Mononuclear cell (primary cell): ENCODE results near the gene APBB3. TPM values are rescaled to one million over a fixed set of nuclear protein-coding genes. Genes with fewer than 3 reads are reported as not detected.
"Not testable (repeated sequence)": the region's sequence is repeated elsewhere in the genome, so short reads cannot be mapped to it uniquely, and the experiment has no call there.

Experiments used
- H3K27me3 ChIP-seq: 2 replicates; pipeline ENCODE4 v1.6.0; 2011; ENCODE audit warnings: low read length, control low read depth; ENCODE audit not compliant: insufficient read depth
- H3K4me1 ChIP-seq: 2 replicates; pipeline ENCODE4 v1.5.1; 2011; ENCODE audit warnings: mild to moderate bottlenecking, low read length, control low read depth; ENCODE audit not compliant: insufficient read depth
- H3K4me3 ChIP-seq: 2 replicates; pipeline ENCODE4 v1.5.1; 2011; ENCODE audit warnings: mild to moderate bottlenecking, low read length, moderate library complexity
- H3K9me3 ChIP-seq: 2 replicates; pipeline ENCODE4 v1.5.1; 2011; ENCODE audit warnings: low read depth, mild to moderate bottlenecking, control low read depth, low read length
- total RNA-seq: library from RNA; depleted of rRNA; stranded (reverse); fragments of >200 nt; gene quantifications from one replicate; pipeline ENCODE4 v1.2.3, GENCODE V29; 2012

The APBB3 gene, protein sequence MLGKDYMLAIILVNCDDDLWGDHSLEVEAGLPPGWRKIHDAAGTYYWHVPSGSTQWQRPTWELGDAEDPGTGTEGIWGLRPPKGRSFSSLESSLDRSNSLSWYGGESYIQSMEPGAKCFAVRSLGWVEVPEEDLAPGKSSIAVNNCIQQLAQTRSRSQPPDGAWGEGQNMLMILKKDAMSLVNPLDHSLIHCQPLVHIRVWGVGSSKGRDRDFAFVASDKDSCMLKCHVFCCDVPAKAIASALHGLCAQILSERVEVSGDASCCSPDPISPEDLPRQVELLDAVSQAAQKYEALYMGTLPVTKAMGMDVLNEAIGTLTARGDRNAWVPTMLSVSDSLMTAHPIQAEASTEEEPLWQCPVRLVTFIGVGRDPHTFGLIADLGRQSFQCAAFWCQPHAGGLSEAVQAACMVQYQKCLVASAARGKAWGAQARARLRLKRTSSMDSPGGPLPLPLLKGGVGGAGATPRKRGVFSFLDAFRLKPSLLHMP
- total RNA-seq, result 24.2 TPM

DNA sequence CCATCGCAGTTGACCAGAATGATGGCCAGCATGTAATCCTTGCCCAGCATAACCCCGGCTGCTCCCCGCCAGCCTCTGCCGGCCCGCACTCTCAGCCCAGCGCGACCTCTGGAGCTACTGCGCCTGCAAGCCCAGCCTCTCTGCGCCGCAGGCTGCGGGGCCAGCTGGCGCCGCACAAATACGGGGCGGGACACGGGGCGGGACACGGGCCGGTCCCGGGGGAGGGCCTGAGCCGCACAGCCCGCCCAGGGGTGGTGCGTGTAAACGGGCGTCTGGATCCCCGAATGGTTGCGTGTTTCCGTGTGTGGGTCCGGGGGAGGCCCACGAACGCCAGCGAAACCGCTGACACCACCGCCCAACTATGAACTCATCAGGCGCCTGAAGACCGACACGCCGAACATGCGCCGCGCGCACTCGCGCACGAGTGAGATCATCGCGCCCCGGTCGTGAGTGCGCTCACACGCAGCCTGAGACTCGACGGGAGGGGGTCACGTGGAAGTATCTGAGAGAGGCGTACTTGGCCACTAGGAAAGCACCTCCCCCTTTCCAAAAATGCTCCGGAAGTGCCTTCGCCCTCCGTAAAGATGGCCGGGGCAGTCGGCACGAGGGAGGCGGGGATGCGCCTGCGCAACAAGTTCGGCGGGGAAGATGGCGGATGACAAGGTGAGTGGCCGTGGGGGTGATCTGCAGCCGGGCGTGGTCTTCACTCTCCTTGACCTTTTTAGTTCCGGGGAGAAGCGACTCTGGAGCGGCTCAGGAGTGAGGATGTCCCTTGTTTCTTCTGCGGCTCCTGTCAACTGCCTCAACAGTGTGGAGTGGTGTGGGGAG lies at the start of gene APBB3, which contains the start of gene SLC35A4:
Gene APBB3, minus strand, starts transcription at position 403 of the 828 bp plus-strand sequence. Its CDS starts 353 bp downstream, at position 50.
Gene SLC35A4, plus strand, starts transcription at position 633 of the 828 bp plus-strand sequence. CDS start 2,342 bp downstream, outside the sequence.
- peaks cover 47% of the 10 kb centered on the region for H3K4me1 ChIP-seq
- no peaks in the 10 kb centered on the region for H3K9me3 ChIP-seq
- H3K4me3 ChIP-seq, result peak within 1 kb of the TSS; percentile 77
- no peaks in the 10 kb centered on the region for H3K27me3 ChIP-seq

DNA sequence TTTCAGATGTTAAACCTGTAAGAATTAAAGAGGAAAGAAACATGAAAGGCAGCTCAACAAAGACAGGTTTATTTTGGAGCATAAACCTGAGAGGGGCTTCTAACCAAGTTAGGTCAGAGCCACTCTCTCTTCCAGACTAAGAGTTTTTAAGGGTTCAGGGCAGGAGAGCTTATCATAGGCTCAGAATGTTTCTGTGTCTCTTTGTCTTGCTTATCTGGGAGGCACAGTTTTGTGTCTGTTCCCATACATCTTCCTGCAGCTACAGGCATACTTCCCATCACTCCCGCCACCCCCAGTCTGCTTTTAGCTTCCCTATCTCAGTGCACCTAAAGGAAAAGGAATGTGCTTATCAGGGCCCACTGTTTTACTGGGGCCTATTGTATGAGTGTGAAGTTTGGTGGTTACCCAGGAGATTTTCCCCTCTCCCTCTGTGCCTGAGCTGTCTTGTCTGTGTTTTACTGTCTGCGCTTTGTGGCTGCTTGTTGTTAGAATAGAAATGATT lies 46.7 kb upstream of the APBB3 start:
- no peaks in the 10 kb centered on the region for H3K9me3 ChIP-seq
- H3K4me3 ChIP-seq, result no peak overlapping the region

DNA sequence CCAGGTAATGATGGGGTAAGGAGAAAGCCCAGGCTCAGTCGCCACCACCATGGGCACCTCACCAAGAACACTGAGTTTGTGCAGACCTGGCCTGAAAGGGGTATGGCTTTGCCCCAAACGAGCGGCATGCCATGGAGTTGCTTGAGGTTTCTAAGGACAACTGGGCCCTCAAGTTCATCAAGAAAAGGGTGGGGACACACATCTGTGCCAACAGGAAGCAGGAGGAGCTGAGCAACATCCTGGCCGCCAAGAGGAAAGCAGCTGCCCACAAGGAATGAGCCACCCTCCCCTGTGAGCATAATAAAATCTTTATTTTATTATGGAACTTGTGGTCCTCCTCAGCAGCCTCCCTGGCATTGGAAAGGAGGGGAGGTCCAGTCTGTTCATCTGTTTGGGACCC lies 44.7 kb upstream of the APBB3 start:
- no peaks in the 10 kb centered on the region for H3K9me3 ChIP-seq
- H3K27me3 ChIP-seq, result no peaks in the 10 kb centered on the region
- no peak overlapping the region for H3K4me3 ChIP-seq
- peaks cover 86% of the 10 kb centered on the region for H3K4me1 ChIP-seq

More for the DNA sequence above, 46.7 kb upstream of the APBB3 start:
- H3K4me1 ChIP-seq, result peaks cover 86% of the 10 kb centered on the region
- H3K27me3 ChIP-seq, result no peaks in the 10 kb centered on the region

DNA sequence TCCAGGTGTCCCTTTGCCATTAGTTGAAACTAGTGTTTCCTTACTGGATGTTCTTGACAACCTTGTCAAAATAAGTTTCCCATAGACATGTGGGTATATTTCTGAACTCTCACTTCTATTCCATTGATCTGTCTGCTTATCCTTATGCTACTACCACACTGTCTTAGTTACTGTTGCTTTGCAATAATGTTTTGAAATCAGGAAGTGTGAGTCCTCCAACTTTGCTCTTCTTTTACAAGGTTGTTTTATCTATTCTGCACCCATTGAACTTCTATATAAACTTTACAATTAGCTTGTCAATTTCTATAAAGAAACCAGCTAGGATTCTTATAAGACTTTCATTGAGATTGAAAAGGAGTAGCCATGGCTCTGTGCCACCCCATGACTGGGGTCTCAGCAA lies 44.3 kb upstream of the APBB3 start:
- H3K9me3 ChIP-seq, result no peaks in the 10 kb centered on the region
- no peak overlapping the region for H3K4me3 ChIP-seq
- no peaks in the 10 kb centered on the region for H3K27me3 ChIP-seq
- peaks cover 86% of the 10 kb centered on the region for H3K4me1 ChIP-seq

DNA sequence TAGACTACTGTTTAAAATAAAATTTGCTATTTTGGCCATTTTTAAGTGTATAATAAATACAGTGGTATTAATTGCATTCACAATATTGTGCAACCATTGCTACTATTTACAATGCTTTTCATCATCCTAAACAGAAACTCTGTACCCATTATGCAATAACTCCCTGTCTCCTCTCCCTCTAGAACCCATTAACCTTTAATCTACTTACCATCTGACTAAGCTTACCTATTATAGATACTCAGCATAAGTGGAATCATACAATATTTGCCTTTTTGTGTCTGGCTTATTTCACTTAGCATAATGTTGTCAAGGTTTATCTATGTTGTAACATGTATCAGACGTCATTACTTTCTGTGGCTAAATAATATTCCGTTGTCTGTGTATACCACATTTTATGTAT lies 42.6 kb upstream of the APBB3 start:
- Histone ChIP-seq H3K27me3 (no peaks in the 10 kb centered on the region), H3K4me1 (peaks cover 85% of the 10 kb centered on the region), H3K9me3 (no peaks in the 10 kb centered on the region), H3K4me3 (no peak overlapping the region)

DNA sequence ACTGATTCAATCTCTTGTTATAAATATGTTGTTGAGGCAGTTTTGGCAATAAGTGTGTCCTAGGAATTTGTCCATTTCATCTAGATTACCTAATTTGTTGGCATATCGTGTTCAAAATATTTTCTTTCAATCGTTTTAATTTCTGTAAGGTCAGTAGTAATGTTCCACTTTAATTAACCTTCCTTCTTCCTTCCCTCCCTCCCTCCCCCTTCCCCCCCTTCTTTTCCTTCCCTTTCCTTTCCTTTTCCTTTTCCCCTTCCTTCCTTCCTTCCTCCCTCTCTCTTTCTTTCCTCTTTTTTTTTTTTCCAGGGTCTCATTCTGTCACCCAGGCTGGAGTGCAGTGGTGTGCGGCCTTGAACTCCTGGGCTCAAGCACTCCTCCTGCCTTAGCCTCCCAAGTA lies 41.5 kb upstream of the APBB3 start:
- no peaks in the 10 kb centered on the region for H3K27me3 ChIP-seq
- H3K9me3 ChIP-seq, result no peaks in the 10 kb centered on the region
- peaks cover 86% of the 10 kb centered on the region for H3K4me1 ChIP-seq
- H3K4me3 ChIP-seq, result no peak overlapping the region

DNA sequence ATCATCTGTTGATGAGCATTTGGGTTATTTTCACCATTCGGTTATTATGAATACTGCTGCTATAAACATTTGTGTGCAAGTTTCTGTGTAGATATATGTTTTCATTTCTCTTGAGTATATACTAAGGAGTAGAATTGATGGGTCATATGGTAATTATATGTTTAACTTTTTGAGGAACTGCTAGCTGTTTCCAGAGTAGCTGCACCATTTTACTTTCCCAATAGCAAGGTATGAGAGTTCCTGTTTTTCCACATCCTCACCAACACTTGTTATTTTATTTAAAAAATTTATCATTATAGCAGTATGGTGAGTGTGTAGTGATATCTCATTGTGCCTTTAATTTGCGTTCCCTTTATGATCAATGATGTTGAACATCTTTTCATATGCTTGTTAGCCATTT lies 39.3 kb upstream of the APBB3 start:
- Histone ChIP-seq H3K4me1 (peaks cover 73% of the 10 kb centered on the region), H3K4me3 (no peak overlapping the region), H3K9me3 (no peaks in the 10 kb centered on the region), H3K27me3 (no peaks in the 10 kb centered on the region)

DNA sequence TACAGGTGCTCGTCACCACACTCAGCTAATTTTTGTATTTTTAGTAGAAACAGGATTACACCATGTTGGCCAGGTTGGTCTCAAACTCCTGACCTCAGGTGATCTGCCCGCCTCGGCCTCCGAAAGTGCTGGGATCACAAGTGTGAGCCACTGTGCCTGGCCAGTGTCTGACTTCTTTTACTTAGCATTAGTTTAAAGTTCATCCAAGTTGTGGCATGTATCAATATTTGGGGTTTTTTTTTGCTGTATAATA lies 39.0 kb upstream of the APBB3 start:
- not testable (repeated sequence) for H3K9me3 ChIP-seq, H3K4me3 ChIP-seq, H3K27me3 ChIP-seq
- H3K4me1 ChIP-seq, result peaks cover 71% of the 10 kb centered on the region

DNA sequence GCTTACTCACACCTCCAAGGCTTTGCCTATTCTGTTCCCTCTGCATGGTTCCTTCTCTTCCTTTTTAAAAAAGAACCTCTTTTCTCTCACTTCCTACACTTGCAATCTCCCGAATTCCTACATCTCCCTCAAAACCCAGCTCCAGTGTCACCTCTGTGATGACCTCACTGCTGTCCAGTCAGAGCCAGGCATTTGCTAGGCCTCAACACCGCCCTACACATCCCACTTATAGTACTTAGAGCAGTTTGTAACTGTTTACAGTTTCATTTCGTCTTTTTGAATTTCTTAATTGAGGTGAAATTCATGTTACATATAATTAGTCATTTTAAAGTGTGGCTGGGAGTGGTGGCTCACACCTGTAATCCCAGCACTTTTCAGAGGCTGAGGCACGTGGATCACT lies 37.7 kb upstream of the APBB3 start:
- Histone ChIP-seq H3K9me3 (no peaks in the 10 kb centered on the region), H3K4me3 (no peak overlapping the region), H3K27me3 (no peaks in the 10 kb centered on the region), H3K4me1 (peaks cover 73% of the 10 kb centered on the region)

DNA sequence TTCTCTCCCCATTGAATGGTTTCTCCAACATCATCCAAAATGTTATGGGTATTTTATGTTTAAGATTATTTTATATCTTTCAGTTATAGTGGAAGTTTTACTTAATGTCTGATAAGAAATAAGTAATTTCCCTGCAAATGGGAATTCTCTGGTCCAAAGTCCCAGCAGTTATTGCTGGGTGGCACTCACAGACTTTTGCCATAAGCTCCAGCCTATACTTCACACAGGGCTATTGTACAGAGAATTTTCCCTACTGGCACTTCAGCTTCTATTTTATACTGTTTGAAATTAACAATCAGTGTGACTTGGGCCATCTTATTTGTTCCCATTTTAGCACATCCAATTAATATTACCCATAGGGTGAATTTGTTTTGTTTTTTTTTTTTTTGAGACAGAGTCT lies 35.7 kb upstream of the APBB3 start:
- Histone ChIP-seq H3K4me1 (peaks cover 77% of the 10 kb centered on the region), H3K9me3 (no peaks in the 10 kb centered on the region), H3K4me3 (no peak overlapping the region), H3K27me3 (no peaks in the 10 kb centered on the region)

DNA sequence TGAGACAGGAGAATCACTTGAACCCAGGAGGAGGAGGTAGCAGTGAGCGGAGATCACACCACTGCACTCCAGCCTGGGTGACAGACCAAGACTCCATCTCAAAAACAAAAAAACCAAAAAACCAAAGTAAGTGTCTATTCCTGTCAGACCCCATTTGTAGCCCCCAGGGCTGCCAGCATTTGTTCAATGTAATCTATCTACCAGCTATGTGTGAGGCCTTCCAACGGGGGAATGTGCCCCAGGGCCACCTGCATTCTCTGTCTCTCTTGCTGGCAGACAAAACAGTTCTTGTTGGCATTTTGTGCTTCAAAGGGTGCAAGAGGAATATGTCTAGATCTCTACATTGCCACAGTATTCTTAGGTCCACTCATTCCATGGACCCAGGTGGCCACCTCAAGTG lies 34.4 kb upstream of the APBB3 start:
- Histone ChIP-seq H3K9me3 (no peaks in the 10 kb centered on the region), H3K4me1 (peaks cover 82% of the 10 kb centered on the region), H3K4me3 (no peak overlapping the region), H3K27me3 (no peaks in the 10 kb centered on the region)

DNA sequence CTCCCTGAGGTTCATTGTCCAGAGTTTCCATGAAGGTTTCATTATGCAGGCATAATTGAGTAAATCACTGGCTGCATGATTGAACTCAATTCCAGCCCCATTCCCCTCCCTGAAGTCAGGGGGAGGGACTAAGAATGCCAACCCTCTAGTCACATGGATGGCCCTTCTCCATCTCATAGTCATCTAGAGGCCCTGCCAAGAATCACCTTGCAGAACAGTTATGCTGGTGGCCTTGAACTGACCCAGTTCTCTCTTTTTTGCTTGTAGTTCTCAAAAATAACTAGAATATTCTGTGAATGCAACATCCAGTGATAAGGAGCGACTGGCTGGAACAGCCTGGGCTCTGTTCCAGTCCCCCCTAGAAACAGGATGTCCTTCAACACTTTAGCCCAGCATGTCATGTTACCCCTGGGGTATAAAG lies 31.9 kb upstream of the APBB3 start:
- H3K9me3 ChIP-seq, result no peaks in the 10 kb centered on the region

DNA sequence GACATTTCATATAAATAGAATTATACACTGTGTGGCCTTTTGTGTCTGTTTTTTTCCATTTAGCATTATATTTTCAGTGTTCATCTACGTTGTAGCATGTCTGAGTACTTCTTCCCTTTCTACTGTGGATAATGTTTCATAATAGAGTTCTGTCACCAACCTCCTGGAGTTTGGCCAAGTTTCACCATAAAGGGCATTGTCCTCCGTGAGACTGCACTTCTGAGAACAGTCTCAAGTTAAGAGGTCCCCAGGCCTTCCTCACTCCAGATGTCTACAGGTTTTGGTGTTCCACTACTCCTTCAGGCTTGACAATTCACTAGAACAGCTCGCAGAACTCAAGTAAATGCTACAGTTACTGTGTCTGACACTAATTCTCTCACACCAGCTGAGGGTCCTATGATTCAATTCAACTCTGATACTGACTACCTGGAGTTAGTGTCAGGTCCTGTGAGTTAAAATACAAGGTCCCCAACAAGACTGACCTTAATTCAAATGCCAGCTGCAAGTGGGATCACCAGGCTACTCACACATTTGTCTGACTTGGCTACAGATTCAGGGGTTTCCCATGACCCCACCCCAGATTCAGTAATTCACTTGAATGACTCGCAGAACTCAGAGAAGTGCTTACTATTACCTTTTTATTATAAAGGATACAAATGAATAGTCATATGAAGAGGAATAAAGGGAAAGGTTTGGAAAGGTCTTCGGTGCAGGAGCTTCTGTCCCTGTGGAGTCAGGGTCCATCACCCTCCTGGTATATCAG lies 31.3 kb upstream of the APBB3 start:
- H3K4me3 ChIP-seq, result no peak overlapping the region

More for the DNA sequence above, 31.9 kb upstream of the APBB3 start:
- Histone ChIP-seq H3K4me1 (peaks cover 73% of the 10 kb centered on the region), H3K27me3 (no peaks in the 10 kb centered on the region), H3K4me3 (no peak overlapping the region)

DNA sequence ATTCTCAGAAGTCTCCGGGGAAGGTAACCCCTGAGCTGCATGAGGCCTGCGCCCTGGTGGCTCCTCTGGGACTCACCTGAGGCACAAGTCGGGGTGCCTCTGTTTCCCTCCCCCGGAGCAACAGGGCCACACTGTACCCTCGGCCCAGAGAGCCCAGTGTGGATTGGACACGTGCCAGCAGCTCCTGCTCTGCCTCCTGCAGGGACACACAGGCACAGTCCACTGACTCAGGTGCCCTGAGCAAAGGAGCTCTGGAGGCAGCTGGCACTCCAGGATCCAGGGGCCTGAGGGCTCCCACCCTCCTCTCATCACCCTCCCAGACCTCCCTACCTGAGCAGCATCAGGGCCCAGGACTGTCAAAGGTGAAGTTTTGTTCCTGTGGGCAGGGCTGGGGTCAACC lies 29.8 kb upstream of the APBB3 start:
- H3K4me3 ChIP-seq, result no peak overlapping the region
- peaks cover 82% of the 10 kb centered on the region for H3K4me1 ChIP-seq
- H3K9me3 ChIP-seq, result no peaks in the 10 kb centered on the region
- H3K27me3 ChIP-seq, result no peaks in the 10 kb centered on the region

More for the DNA sequence above, 31.3 kb upstream of the APBB3 start:
- H3K27me3 ChIP-seq, result no peaks in the 10 kb centered on the region
- H3K4me1 ChIP-seq, result peaks cover 73% of the 10 kb centered on the region
- H3K9me3 ChIP-seq, result no peaks in the 10 kb centered on the region

DNA sequence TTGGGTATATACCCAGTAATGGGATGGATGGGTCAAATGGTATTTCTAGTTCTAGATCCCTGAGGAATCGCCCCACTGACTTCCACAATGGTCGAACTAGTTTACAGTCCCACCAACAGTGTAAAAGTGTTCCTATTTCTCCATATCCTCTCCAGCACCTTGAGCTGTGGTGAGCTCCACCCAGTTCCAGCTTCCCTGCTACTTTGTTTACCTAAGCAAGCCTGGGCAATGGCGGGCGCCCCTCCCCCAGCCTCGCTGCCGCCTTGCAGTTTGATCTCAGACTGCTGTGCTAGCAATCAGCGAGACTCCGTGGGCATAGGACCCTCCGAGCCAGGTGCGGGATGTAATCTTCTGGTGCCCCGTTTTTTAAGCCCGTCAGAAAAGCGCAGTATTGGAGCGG lies 28.7 kb upstream of the APBB3 start:
- peaks cover 79% of the 10 kb centered on the region for H3K4me1 ChIP-seq
- H3K27me3 ChIP-seq, H3K4me3 ChIP-seq, H3K9me3 ChIP-seq: not testable (repeated sequence)
